ENCODE results near the gene GDPD4. TPM values are rescaled to one million over a fixed set of nuclear protein-coding genes. Genes with fewer than 3 reads are reported as not detected.

Gene GDPD4
- total RNA-seq, 2 experiments from 2014 or later: not detected

GRCh38 chr11:77175021-77175842, 126.3 kb downstream of the GDPD4 start:
- H3K9me3 Mint-ChIP-seq: no peaks in the 10 kb centered on the region
- no peaks in the 10 kb centered on the region for H3K36me3 Mint-ChIP-seq (ENCODE audit: low read depth)
- POLR2A ChIA-PET: no interaction called here
- H3K4me3 Mint-ChIP-seq: no peak overlapping the region
- H3K27ac Mint-ChIP-seq: no peak overlapping the region
- H3K4me1 Mint-ChIP-seq: no peaks in the 10 kb centered on the region
- no peaks in the 10 kb centered on the region for H3K27me3 Mint-ChIP-seq
- no peak for DNase-seq
- CTCF ChIA-PET: interaction anchor here (0.9 to 1.2 kb wide), 3 partner anchors 12 to 48 kb away, joined by 3 read pairs; no protein-coding TSS in a partner anchor

GRCh38 chr11:77174559-77174958, 126.9 kb downstream of the GDPD4 start:
- POLR2A ChIA-PET: no interaction called here
- DNase-seq: no peak
- Mint-ChIP-seq H3K9me3 (no peaks in the 10 kb centered on the region), H3K4me3 (no peak overlapping the region), H3K27ac (no peak overlapping the region), H3K4me1 (no peaks in the 10 kb centered on the region), H3K27me3 (no peaks in the 10 kb centered on the region), H3K36me3 (ENCODE audit: low read depth) (no peaks in the 10 kb centered on the region)
- CTCF ChIA-PET: interaction anchor here (1.2 kb wide), 1 partner anchor 47 kb away, joined by 3 read pairs; no protein-coding TSS in a partner anchor

GRCh38 chr11:77173494-77173893, 128.0 kb downstream of the GDPD4 start:
- H3K4me1 Mint-ChIP-seq: no peaks in the 10 kb centered on the region
- no peaks in the 10 kb centered on the region for H3K36me3 Mint-ChIP-seq (ENCODE audit: low read depth)
- CTCF ChIA-PET: no interaction called here
- no peaks in the 10 kb centered on the region for H3K27me3 Mint-ChIP-seq
- H3K9me3 Mint-ChIP-seq: no peaks in the 10 kb centered on the region
- DNase-seq: no peak
- POLR2A ChIA-PET: no interaction called here
- H3K27ac Mint-ChIP-seq: no peak overlapping the region
- H3K4me3 Mint-ChIP-seq: no peak overlapping the region

GRCh38 chr11:77172666-77172982, 128.9 kb downstream of the GDPD4 start:
- ChIA-PET CTCF (no interaction called here), POLR2A (no interaction called here)
- Mint-ChIP-seq H3K4me1 (no peaks in the 10 kb centered on the region), H3K9me3 (no peaks in the 10 kb centered on the region), H3K27ac (no peak overlapping the region), H3K36me3 (ENCODE audit: low read depth) (no peaks in the 10 kb centered on the region), H3K4me3 (no peak overlapping the region), H3K27me3 (no peaks in the 10 kb centered on the region)
- no peak for DNase-seq

- no peak overlapping the region for H3K4me3 Mint-ChIP-seq
- no peaks in the 10 kb centered on the region for H3K4me1 Mint-ChIP-seq
- ChIA-PET POLR2A (no interaction called here), CTCF (no interaction called here)
- H3K36me3 Mint-ChIP-seq (ENCODE audit: low read depth): no peaks in the 10 kb centered on the region
- no peaks in the 10 kb centered on the region for H3K9me3 Mint-ChIP-seq
- no peak overlapping the region for H3K27ac Mint-ChIP-seq
- no peaks in the 10 kb centered on the region for H3K27me3 Mint-ChIP-seq
- DNase-seq: no peak
Observed at GRCh38 chr11:77171885-77172665, 129.4 kb downstream of the GDPD4 start.

- Mint-ChIP-seq H3K36me3 (ENCODE audit: low read depth) (no peaks in the 10 kb centered on the region), H3K27ac (no peak overlapping the region), H3K27me3 (no peaks in the 10 kb centered on the region), H3K4me3 (no peak overlapping the region), H3K4me1 (no peaks in the 10 kb centered on the region), H3K9me3 (no peaks in the 10 kb centered on the region)
- no peak for DNase-seq
- ChIA-PET POLR2A (no interaction called here), CTCF (no interaction called here)
Observed at GRCh38 chr11:77171254-77171653, 130.2 kb downstream of the GDPD4 start.

GRCh38 chr11:77170107-77170506, 131.4 kb downstream of the GDPD4 start:
- Mint-ChIP-seq H3K27ac (no peak overlapping the region), H3K4me3 (no peak overlapping the region), H3K9me3 (no peaks in the 10 kb centered on the region), H3K27me3 (no peaks in the 10 kb centered on the region), H3K36me3 (ENCODE audit: low read depth) (no peaks in the 10 kb centered on the region), H3K4me1 (no peaks in the 10 kb centered on the region)
- ChIA-PET CTCF (interaction anchor here (1.0 kb wide), 1 partner anchor 43 kb away, joined by 3 read pairs; no protein-coding TSS in a partner anchor), POLR2A (no interaction called here)
- DNase-seq: no peak

GRCh38 chr11:77167791-77168190, 133.7 kb downstream of the GDPD4 start:
- Mint-ChIP-seq H3K4me1 (no peaks in the 10 kb centered on the region), H3K36me3 (ENCODE audit: low read depth) (no peaks in the 10 kb centered on the region), H3K27ac (no peak overlapping the region), H3K27me3 (no peaks in the 10 kb centered on the region), H3K9me3 (no peaks in the 10 kb centered on the region), H3K4me3 (no peak overlapping the region)
- CTCF ChIA-PET: interaction anchor here (0.5 to 1.6 kb wide), 5 partner anchors 11 to 140 kb away, joined by 3 to 4 read pairs (median 3); no protein-coding TSS in a partner anchor
- POLR2A ChIA-PET: no interaction called here
- DNase-seq: no peak

GRCh38 chr11:77167111-77167626, 134.3 kb downstream of the GDPD4 start:
- ChIA-PET CTCF (interaction anchor here (0.5 to 1.6 kb wide), 4 partner anchors 16 to 139 kb away, joined by 3 to 5 read pairs (median 4); no protein-coding TSS in a partner anchor), POLR2A (no interaction called here)
- Mint-ChIP-seq H3K9me3 (no peaks in the 10 kb centered on the region), H3K4me3 (no peak overlapping the region), H3K27me3 (no peaks in the 10 kb centered on the region), H3K27ac (no peak overlapping the region), H3K36me3 (ENCODE audit: low read depth) (no peaks in the 10 kb centered on the region), H3K4me1 (no peaks in the 10 kb centered on the region)
- no peak for DNase-seq

Other genes with a start within 250 kb of the GDPD4 start
- gene CAPN5, start 234.7 kb downstream of the GDPD4 start, total RNA-seq: under 1 TPM; 0.81 to 0.89 TPM
- not detected for gene OMP, start 198.8 kb downstream of the GDPD4 start, total RNA-seq
- under 1 TPM; 0.07 to 0.15 TPM for gene MYO7A, start 173.4 kb downstream of the GDPD4 start, total RNA-seq
- gene PAK1, start 172.4 kb upstream of the GDPD4 start, total RNA-seq: 10 to 100 TPM; 56.0 to 59.0 TPM